ENCODE results near the gene COL4A3.

COL4A3 gene

GRCh38 chr2:227335713-227336112 lies 171.3 kb downstream of the COL4A3 start:
- DNase-seq (ENCODE audit: extremely low read depth in 1 of 2, low read depth in 1 of 2), result no peak

DNA sequence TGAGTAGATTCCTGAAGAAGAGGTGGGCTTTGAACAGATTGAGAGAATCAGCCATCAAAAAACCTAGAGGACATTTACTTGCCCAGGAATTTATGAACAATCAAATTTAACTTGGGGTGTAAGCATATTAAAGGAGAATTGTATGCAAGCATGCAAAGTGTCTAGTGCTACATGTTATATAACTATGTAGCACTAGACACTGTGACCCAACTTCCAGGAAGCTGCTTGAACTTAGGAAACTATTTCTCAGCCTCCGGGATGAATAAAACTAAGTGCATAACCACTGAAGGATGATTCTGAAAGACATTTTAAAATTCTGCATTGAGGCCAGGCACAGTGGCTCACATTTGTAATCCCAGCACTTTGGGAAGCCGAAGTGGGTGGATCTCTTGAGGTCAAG lies 173.0 kb downstream of the COL4A3 start:
- no peak for DNase-seq (ENCODE audit: extremely low read depth in 1 of 2, low read depth in 1 of 2)

DNA sequence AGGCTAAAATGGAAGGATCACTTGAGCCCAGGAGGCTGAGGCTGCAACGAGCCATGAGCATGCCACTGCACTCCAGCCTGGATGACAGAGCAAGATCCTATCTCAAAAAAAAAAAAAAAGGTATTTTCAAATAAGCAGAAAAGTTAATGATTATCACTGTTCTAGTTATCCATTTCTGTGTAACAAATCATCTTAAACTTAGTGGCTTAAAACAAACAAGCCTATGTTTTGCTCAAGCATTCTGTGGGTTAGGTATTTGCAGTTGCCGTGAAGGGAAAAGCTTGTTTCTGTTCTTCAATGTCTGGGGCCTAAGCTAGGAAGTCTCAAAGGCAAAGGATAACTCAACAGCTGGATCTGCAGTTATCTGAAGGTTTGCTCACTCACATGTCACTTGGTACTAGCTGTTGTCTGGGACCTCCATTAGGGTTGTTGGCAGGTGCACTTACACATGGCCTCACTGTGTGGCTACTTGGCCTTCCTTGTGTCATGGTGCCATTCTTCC lies 174.7 kb downstream of the COL4A3 start:
- DNase-seq (ENCODE audit: extremely low read depth in 1 of 2, low read depth in 1 of 2), result no peak

DNA sequence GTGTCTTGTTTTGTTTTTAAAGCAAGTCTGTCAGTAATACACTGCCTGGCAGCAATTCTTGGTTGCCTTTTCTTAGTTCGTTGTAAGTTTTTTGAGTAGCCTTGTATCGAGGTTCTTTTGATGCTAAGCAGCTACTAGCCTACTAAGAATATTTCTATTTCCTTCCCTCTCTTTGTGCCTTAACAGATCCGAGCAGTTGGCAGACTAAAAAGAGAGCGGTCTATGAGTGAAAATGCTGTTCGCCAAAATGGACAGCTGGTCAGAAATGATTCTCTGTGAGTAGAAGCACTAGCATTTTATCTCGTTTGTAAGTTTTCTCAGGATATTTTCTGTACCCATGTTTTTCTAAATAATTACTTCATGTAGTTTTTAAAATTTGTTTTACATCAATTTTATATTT lies 175.7 kb downstream of the COL4A3 start:
- no peak for DNase-seq (ENCODE audit: extremely low read depth in 1 of 2, low read depth in 1 of 2)

GRCh38 chr2:227341553-227341952 lies 177.1 kb downstream of the COL4A3 start:
- no peak for DNase-seq (ENCODE audit: extremely low read depth in 1 of 2, low read depth in 1 of 2)

- no peak for DNase-seq (ENCODE audit: extremely low read depth in 1 of 2, low read depth in 1 of 2)
These were observed 179.8 kb downstream of the COL4A3 start for GRCh38 chr2:227344231-227344630.

DNA sequence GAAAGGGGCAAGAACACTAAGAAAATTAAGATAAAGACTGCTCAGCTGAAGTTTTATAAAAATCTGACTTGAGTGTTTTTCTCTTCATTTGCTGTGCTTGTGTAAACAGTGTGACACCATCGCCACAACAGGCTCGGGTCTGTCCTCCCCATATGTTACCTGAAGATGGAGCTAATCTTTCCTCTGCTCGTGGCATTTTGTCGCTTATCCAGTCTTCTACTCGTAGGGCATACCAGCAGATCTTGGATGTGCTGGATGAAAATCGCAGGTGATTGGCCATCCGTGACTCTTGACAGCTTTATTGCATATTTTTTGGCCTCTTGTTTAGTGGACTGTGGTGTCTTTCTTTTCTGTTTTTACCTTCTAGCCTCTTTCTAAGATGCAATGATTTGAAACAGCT lies 182.7 kb downstream of the COL4A3 start:
- no peak for DNase-seq (ENCODE audit: extremely low read depth in 1 of 2, low read depth in 1 of 2)

GRCh38 chr2:227348324-227348723 lies 183.9 kb downstream of the COL4A3 start:
- no peak for DNase-seq (ENCODE audit: extremely low read depth in 1 of 2, low read depth in 1 of 2)

GRCh38 chr2:227349989-227350612 lies 185.7 kb downstream of the COL4A3 start:
- no peak for DNase-seq (ENCODE audit: extremely low read depth in 1 of 2, low read depth in 1 of 2)

DNA sequence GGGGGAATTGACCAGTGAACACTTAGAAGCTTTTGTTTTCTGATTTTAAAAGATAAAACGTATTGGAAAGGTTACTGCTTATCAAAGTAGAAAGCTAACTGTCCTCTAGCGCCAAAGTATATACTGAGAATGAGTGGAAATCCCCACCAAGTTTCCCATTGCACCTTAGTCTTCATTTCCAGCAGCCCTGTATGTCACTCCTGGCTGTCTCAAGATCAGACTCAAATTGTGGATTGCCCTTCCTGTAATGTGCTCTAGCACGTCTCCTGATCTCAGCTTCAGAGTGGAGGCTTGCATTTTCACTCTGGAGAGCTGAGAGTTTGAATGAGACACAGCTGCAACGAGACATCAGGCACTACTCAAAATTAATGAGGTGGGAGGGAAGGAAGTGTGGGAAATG lies 187.2 kb downstream of the COL4A3 start:
- DNase-seq (ENCODE audit: extremely low read depth in 1 of 2, low read depth in 1 of 2), result no peak

- DNase-seq (ENCODE audit: extremely low read depth in 1 of 2, low read depth in 1 of 2), result no peak
These were observed 195.9 kb downstream of the COL4A3 start for GRCh38 chr2:227360351-227360750.

DNA sequence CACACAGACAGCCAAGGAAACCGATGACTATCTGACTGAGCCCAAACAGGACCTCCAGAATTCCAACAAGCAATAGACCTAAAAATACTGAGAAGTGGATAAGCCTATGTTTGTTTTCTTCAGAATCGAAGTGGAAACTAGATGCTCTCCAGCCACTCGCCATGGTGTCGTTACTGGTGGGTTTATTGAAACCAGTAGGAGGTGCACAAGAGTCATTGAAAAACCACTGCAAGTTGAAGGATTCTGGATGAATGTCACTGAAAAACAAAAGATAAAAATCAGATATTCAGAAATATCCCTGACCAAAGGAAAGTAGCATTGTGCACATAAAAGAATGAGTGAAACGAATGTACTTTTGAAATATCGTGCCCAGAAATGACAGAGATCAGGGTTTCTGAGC lies 199.3 kb downstream of the COL4A3 start:
- no peak for DNase-seq (ENCODE audit: extremely low read depth in 1 of 2, low read depth in 1 of 2)

Measured in stimulated activated CD8-positive, alpha-beta memory T cell treated with anti-CD3 and anti-CD28 coated beads, Interleukin-7, amount 100 ng/mL, for 48 hours (primary cell).